CD4-positive, alpha-beta T cell treated with Interleukin-2 at 100 ng/mL for 4 hours (primary cell): ENCODE measurements around the gene DSTN.
A peak's percentile ranks its signal among the peaks of the same experiment; 100 is the strongest.

ENCODE experiments used
- DNase-seq: peaks from one replicate; pipeline ENCODE4 v3.0.0-alpha.2; 2020; ENCODE audit warnings: low spot score

The DSTN gene

DNA sequence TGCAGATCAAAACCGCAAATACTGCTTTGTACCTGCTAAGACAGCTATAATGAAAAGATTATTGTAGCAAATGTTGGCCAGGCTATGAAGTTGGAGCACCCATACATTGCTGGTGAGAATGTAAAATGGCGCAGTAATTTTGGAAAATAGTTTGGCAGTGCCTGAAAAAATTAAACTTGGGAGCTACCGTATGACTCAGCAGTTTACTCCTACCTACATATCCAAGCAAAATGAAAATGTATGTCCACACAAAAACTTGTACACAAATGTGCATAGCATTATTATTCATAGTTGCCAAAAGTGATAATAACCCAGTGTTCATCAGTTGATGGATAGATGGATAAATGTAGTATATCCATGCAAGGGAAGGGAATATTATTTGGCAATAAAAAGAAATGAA lies 13.3 kb downstream of the DSTN start:
- DNase-seq = no peak

DNA sequence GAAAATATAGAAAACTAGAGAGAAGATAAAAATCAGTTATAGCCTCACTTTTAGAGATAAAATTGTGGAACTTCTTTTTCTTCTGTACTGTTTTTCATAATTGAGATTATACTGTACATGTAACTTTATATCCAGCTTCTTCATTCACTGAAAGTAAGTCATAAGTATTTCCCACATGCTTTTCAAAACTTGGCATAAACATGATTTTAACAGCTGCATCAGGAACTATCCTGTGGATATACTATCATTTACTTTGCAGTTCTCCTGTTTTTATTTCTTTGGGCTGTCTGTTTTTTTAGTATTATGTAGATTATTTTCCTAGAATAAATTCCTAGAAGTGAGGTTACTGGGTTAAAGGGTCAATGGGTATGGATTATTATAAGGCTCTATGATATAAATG lies 14.8 kb downstream of the DSTN start:
- DNase-seq = no peak

DNA sequence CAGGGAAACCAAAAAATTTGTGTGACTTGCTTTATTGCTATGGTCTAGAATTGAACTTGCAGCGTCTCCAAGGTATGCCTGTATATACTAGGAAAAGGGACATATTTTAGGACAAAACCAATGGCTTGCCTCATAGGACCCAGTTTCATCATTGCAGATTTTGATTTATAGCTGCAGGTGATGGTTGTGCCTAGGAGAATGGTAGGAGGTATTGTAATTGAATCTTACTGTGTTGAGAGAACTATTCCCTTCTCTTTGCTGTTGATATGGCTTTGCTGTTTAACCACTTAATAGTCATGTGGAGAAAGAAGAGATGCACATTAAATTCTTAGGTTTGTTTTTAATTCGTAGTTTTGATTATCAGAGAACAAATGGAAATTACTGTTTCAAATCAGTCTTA lies 16.4 kb downstream of the DSTN start:
- no peak for DNase-seq

DNA sequence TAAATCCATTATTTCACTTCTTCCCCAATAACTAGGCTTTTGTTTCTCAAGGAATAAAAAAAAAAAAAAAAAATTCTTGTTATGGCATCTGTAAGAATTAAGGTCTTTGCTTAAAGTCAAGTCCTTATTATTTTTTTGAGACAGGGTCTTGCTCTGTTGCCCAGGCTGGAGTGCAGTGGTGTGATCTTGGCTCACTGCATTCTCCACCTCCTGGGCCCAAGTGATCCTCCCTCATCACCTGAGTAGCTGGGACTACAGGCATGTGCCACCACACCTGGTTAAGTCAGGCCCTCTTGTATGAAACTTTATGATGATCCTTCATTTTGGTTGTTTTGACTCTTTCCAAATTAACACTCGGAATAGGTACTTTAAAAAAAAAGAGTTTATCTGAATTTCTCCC lies 17.3 kb downstream of the DSTN start:
- no peak for DNase-seq

DNA sequence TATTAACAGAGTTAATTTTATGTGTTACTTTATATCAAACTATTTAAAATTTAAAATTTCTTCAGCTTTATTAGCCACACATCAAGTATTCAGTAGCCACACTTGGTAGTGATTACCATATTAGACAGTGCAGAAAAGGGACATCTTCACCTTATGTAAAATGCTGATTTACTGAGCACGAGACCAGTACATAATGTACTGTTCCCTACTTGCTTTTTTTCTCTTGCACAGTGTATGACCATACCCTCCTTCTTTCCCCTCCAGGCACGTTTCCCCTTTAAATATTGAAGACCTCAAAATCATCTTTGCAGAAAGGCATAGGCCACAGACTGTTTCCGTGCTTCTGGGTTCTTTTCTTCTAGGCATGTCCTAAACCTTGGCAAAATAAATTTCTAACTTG lies 17.9 kb downstream of the DSTN start:
- DNase-seq = no peak

DNA sequence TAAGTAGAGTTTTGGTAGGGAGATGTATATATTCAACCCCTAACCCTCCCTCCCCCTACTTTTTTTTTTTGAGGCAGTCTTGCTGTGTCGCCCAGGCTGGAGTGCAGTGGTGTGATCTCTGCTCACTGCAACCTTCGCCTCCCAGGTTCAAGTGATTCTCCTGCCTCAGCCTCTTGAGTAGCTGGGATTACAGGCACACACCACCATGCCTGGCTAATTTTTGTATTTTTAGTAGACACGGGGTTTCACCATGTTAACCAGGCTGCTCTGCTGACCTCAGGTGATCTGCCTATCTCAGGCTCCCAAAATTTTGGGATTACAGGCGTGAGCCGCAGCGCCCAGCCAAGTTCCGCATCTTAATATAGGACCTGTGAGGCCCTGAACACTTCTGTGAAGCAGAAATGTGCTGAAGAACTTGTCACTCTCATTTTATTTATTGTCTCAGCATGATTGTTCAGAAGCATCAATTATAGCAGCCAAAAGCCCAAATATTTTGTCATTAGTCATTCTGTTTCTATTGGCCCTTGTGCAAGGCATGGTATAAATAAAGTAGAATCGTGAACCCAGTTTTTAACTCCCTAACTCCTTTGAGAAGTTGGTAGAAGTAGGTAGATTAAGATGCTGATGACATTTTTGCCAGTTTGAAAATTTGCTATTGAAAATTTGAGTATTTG lies 19.4 kb downstream of the DSTN start:
- no peak for DNase-seq

DNA sequence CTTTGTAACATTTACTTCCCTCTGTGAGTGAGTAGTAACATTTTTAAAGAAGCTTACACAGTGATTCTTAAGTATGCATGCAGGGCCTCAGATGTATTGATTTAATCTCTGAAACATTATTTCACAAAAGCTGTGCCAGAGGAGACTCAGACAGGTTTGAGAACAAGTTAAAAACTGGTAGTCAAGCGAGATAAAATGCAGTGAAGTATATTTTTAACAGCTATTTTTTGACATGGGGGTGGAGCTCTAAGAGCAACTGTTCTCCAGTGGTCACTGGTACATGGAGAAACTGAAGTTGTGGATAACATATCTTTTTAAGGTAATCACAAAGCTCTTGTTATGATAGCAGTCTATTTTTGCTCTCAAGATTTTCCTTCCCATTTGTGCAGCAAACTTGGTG lies 20.4 kb downstream of the DSTN start:
- no peak for DNase-seq

DNA sequence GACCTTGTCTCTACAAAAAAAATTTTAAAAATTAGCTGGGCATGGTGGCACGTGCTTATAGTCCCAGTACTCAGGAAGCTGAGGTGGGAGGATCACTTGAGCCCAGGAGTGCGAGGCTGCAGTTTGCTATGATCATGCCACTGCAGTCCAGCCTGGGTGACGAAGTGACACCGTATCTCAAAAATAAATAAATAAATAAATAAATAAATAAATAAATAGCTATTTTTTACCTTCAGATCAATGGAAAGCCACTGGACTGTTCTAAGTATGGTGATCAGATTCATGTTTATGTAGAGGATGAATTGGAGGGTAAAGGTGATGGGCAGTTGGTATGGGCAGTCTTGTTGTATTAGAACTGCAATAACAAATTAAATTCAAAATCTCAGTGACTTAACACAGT lies 24.0 kb downstream of the DSTN start:
- no peak for DNase-seq

DNA sequence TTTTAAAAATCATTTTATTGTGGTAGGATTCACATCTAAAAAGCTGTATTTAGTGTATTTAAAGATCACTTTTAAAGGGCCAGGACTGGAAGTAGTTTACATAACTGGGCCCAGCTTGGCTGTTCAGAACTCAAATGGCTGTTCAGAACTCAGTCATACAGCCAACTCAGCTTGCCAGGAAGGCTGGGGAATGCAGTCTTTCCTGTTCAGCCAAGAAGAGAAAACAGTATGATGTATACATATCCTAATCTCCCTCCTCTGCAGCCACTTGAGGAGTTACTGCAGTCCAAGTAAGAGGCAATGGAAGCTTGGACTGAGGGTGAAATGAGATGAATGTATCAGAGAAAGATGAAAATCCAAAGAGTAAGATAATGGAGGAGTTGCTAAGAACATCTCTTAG lies 24.6 kb downstream of the DSTN start:
- no peak for DNase-seq

DNA sequence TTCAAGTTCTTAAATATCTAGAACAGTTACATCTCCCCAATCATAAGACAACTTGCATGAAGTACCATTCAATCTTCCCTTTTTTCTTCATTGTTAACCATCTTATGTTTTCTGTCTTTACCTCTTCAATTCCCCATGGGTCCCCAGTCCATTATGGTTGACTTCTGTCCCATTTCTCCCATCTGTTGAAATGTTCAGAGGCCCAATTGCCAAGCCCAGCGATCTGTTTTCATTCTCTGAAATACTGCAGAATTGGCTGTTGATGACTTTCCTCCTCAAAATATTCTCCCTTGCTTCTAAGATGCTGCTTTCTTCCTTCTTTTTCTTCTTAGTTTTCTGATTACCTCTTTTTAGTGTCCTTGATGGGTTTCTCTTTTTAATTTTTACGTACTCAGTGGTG lies 26.0 kb downstream of the DSTN start:
- no peak for DNase-seq

DNA sequence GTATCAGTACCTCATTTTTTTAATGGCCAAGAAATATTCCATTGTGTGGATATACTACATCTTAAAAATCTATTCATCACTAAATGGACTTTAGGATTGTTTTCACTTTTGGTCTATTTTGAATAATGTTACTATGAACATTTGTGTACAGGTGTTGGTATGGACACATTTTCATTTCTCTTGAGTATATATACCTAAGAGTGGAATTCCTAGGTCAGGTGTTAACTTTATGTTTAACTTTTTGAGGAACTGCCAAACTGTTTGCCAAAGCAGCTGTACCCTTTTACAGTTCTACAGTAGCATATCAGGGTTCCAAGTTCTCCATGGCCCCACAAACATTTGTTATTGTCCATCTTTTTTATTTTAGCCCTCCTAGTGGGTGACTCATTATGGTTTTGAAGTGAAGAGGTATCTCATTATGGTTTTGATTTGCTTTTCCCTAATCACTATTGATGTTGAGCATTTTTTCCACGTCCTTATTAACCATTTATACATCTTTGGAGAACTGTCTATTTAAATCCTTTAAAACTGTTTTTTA lies 28.2 kb downstream of the DSTN start:
- DNase-seq = no peak

DNA sequence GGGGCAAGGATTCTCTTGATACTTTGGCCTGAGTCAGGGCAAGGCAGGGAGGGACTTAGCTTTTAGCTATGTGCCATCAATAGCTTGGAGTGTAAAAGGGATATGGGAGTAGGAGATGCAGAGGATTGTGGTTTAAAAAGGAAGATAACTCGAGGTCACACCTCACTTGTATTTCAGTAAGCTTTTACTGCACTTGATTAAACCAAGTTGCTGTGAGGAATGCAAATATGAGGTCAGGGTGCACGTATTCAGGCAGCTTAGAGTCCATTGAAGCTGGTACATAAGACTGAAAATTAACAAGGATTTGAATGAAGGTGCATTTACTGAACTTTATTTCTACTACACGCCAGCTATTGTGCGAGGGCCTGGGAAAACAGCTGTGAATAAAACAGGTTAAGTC lies 32.1 kb downstream of the DSTN start:
- DNase-seq = no peak

DNA sequence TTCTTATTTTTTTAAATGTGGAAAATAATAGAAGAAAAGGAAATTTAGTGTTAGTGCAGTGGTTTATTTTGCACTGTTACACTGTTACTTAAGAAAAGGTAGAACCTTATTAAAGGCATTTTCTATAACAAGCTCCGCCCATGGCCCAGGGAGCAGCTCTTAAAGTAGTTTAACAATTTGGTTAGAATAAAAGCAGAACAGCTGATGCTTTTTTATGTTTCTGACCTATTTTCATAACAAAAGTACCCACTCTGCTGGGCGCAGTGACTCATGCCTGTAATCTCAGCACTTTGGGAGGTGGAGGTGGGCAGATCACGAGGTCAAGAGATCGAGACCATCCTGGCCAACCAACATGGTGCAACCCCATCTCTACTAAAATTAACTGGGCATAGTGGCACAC lies 32.6 kb downstream of the DSTN start:
- no peak for DNase-seq

DNA sequence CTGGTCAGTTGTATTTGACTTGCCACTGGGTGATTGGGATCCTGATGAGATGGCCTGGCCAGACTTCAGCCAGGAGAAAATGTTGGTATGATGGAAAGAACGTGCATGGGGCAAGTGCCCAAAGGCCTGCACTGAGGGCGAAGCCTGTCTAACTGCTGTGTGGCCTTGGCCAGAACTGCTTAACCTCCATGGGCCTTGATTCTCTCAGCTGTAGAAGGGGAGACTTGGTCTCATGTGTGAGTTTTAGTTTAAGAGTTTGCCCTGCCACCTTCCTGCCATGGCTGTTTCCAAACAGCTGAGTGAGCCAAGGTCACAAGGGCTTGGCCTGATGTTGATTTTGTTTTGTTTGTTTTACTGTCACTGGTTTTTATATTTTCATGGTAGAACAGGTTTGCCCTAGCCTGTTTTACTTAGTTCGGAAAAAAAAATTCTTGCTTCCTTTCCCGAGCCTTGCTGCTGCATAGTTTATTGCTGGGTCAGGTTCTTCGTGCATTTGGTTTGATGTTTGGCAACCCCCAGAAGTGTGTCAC lies 35.3 kb downstream of the DSTN start:
- DNase-seq = no peak

DNA sequence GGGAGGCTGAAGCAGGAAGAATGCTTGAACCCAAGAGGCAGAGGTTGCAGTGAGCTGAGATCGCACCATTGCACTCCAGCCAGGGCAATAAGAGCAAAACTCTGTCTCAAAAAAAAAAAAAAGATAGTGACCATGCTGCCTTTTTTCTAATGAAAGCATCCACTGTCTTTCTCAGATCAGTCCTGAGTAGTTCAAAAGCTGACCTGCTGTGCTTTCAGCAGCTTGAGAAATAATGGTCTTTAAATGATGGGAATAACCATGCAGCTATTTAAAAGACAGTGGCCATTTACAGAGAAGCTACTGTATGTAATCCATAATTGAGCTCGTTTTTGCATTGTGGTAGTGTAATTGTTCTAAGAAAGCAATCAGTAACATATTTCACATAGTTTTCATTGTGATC lies 36.1 kb downstream of the DSTN start:
- no peak for DNase-seq

DNA sequence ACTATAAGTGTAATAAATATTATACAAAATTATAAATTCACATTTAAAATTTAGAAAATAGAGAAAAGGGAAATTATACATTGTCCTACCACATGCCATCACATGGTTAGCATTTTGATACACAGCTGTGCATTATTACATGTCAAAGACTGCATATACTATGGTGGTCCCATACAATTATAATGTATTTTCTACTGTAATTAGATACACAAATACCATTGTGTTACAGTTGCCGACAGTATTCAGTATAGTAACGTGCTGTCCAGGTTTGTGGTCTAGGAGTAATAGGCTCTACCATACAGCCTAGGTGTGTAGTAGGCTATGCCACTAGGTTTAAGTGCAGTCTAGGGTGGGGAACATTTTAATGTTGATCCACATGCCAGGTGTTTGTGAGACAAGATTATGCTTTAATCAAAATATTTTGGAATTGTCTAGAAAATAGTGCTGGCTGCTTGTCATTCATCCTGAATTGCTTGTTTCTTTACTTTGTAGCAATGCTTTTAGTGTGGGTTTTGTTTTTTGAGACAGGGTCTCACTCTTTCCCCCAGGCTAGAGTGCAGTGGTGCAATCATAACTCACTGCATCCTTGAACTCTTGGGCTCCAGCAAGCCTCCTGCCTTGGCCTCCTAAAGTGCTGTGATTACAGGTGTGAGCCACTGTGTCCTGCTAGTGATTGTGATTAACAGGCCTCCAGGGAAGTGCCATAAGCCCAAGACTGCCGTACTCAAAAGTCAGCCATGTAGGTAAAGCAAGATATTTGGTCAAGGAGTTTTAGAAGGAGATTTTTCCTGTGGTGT lies 39.0 kb downstream of the DSTN start:
- DNase-seq = no peak

DNA sequence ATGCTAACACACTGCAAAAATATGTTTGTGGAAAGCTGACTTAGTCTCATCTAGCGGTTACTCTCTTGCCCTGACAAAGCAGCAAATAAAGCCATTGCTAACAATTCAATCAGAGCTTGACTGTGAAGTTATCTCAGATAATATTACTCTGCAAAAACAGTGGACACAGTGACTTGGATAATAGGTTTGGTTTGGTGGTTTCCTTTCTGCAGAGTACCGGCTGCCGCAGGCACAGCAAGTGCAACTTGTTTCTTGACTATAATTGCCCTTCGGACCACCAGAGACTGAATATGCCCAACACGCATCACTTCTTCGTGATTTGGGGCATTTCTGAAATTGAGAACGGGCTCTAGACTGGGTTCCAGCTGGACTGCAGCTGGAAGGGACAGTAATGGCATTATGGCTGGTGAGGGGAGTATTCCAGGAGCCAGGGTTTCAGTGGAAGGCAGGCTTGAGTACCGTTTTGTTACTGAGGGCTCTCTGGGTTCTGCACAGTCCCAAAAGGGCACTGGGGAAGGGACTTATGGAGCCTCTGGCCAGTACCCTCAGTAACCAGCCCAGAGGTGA lies 40.0 kb downstream of the DSTN start:
- no peak for DNase-seq

DNA sequence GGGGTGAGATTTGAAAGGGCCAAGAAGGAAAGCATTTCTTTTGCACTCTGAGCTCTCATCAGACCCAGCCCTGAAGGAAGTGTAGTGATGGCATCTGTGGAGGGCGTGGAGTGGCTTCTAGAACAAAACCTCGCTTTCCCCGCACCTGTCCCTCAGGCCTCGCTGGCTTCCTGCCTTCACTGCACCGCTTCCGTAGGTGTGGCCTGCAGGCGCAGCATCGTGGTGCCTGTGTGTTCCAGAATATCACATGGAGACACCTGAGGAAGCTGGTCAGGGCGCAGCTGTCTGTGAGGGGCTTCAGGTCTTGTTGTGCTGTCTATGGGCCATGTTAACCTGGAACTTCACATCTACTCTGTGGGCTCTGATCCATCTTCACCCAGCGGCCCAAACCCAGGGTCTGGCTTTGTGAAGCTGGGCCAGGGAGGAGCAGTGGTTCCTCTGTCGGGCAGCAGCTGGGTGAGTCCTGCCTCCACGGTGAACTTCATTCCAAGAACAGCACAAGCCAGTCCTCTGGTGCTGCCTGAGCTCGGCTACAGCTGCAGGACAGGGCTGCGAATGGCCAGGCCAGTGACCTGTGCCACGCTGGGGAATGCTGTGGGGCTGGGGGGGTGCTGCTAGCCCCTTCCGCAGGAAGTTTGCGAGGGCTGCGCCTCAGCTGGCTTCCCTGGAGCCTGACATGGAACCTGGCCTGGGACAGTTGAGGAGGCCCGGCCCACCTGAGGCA lies 40.9 kb downstream of the DSTN start:
- peak; percentile 62 for DNase-seq

DNA sequence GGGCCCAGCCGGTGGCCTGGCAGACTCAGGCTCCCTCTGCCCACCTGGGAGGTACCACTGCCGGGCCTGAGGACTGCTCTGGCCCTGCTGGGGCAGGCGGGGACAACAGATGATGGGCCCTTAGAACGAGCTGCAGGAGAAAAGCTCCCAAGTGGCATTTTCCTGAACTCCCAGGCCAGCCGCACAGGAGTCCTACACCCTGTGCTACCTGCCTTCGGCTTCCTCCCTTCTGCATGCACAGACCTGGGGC lies 41.3 kb downstream of the DSTN start:
- DNase-seq = no peak

DNA sequence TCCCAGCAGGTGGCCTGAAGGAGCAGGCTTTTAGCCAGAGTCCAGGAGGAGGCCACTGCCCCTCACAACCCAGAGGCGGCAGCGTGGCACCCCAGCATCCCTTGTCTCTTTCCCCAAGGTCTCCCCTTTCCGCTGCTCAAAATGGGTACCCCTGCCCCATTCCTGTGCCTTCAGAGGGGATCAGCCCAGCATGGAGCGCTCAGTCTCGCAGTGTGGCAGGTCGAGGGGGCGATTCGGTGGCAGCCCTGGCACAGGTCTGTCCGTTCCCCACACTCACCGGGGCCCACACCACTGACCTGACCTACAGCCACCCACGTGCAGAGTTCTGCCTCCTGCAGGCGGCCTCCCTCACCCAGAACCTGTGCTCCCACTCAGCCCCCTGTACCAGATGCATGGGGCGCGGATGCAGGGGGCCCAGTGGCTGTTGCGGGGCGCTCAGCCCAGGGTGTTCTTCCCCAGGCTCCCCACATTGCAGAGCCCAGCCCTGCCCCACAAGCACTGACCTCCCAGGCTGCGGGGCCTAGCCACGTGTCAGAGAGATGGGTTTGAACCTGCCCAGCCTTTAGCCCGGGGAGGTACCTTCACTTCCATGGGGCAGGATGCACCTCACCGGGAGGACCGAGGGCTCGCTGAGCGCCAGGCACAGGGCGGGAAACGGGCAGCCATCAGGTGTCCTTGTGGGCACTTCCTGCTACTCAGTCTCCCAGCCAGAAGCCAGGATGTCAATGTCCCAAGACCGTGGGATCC lies 41.8 kb downstream of the DSTN start:
- no peak for DNase-seq

DNA sequence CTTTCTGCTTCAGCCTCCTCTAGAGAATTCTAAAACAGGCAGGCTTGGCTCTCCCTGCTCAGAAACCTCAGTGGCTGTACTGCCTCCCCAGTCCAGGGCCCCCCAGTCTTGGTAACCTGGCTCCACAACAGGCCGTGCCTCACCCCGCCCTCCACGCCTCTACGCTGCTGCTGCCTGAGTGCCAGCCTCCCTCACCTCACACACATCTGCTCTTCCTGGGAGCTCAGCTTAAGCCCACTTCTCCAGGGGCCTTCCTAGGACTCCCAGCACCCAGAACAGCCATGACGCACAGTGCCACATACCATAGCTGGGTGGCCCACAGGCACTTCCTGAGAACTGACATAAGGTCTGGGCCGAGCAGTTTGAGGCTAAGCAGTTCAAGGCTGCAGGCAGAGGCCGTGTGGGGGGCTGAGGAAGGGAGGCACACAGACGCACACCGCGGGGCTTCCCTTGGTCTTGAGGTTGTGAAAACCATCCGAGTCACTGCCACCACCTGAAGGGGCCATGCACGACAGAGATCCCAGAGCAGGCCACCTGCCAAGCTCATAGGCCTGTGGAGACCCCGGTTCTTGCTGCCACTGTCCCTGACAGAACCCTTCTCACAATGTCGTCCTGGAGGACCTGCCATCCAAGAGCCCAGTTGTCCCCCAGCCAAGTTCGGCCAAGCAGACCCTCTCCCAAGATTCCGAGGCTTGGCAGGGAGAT lies 42.6 kb downstream of the DSTN start:
- peak; percentile 43 for DNase-seq

DNA sequence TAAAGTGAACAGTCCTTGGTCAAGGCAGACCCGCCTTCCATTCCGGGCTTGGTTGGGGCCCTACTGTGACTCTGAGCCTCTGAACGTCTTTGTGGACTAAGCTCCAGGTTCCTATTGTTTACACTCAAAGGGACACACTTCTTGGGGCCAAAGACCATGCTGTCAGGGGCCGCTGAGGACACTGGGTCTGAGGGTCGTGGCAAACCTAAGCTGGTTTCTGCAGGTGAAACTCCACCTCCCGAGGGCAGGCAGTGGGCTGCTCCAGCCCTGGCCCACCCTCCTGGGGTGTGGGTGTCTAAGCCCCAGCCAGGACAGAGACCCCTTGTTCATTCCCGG lies 43.1 kb downstream of the DSTN start:
- no peak for DNase-seq
